EL (cell line): ENCODE data around the gene TBC1D1.

Experiments used
- DNase-seq: peaks from one replicate; pipeline ENCODE4 v3.0.0-alpha.2; 2016

Gene TBC1D1, protein sequence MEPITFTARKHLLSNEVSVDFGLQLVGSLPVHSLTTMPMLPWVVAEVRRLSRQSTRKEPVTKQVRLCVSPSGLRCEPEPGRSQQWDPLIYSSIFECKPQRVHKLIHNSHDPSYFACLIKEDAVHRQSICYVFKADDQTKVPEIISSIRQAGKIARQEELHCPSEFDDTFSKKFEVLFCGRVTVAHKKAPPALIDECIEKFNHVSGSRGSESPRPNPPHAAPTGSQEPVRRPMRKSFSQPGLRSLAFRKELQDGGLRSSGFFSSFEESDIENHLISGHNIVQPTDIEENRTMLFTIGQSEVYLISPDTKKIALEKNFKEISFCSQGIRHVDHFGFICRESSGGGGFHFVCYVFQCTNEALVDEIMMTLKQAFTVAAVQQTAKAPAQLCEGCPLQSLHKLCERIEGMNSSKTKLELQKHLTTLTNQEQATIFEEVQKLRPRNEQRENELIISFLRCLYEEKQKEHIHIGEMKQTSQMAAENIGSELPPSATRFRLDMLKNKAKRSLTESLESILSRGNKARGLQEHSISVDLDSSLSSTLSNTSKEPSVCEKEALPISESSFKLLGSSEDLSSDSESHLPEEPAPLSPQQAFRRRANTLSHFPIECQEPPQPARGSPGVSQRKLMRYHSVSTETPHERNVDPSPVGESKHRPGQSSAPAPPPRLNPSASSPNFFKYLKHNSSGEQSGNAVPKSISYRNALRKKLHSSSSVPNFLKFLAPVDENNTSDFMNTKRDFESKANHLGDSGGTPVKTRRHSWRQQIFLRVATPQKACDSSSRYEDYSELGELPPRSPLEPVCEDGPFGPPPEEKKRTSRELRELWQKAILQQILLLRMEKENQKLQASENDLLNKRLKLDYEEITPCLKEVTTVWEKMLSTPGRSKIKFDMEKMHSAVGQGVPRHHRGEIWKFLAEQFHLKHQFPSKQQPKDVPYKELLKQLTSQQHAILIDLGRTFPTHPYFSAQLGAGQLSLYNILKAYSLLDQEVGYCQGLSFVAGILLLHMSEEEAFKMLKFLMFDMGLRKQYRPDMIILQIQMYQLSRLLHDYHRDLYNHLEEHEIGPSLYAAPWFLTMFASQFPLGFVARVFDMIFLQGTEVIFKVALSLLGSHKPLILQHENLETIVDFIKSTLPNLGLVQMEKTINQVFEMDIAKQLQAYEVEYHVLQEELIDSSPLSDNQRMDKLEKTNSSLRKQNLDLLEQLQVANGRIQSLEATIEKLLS (N-terminal part only)

DNA sequence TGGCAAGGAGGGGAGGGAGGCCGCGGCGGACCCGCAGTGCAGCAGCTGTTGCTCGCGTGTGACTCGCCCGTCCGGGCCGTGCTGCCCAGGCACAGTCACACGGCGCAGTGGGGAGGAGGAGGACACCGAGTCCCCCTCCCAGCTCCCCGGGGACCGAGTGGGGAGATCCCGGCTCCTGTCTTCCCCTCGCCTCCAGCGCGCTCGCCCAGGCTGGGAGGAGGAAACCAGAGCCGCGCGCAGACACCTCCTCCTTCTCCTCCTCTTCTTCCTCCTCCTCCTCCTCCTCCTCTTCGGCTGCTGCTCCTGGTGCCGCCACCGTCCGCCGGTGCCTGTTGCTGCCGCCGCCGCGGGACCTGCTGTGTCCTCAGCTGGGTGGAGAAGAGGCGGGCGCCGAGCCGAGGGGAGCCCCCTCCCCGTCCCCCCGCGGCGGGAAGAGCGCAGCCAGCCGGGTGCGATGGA lies at the start of gene TBC1D1:
TBC1D1 (plus strand) TSS at position 284 of the 459 bp plus-strand sequence. CDS start 11,012 bp downstream, outside the sequence.
- DNase-seq = peak; percentile 41

- no peak for DNase-seq
Observed at GRCh38 chr4:37844204-37844603, 46.7 kb upstream of the TBC1D1 start.

DNA sequence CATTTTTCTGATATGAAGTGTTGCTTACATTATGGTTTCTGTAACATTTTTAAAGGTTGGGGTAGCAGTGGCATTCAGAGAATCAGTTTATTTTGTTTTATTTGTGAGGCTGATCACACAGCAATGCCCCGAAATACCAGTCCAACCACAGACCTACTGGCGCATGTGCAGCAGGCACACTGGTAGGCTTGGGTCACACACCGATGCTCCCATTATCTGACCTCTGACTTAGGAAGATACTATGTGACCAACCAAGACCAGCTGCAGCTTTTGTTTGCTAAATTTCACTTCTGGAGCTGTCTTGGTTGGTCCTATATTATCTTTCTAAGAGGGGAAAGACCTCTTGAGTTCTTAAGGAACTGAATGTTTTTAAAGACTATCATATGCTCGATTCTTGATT lies 45.7 kb upstream of the TBC1D1 start:
- no peak for DNase-seq

- DNase-seq = no peak
Observed at GRCh38 chr4:37847311-37847884, 43.5 kb upstream of the TBC1D1 start.

GRCh38 chr4:37852376-37852775 lies 38.5 kb upstream of the TBC1D1 start:
- DNase-seq = no peak

DNA sequence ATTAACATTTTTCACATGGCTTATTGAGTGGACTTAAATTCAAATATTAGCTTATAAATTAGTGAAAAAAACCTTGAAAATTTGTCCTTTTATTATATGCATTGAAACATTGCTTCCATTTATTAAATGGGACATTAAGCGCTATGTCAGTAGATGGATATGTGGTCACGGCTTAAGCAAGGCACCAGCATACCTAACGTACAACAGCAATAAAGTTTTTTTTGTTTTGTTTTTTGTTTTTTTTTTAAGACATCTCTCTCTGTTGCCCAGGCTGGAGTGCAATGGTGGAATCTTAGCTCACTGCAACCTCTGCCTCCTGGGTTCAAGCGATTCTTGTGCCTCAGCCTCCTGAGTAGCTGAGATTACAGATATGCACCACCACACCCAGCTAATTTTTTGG lies 32.8 kb upstream of the TBC1D1 start:
- DNase-seq = no peak

- DNase-seq = no peak
Observed at GRCh38 chr4:37858872-37859271, 32.0 kb upstream of the TBC1D1 start.

- no peak for DNase-seq
Observed at GRCh38 chr4:37860266-37860665, 30.6 kb upstream of the TBC1D1 start.

DNA sequence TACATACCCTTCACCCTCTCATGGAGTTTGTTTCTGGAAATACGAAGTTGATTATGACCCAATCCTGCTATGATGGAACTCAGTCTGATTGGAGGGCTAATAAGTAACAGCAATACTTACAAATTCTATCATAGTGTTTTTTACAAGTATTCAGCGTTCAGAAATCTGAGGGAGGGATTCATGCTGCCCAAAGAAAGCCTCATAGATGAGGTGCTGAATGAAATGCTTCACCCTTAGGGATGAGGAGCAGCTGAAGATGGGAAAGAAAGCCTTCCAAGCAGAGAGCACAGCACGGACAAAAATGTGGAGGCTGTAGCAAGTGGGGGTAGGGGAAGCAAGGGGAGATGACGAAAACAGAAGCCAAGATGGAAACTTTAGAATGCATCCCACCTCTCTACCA lies 27.9 kb upstream of the TBC1D1 start:
- DNase-seq = no peak

DNA sequence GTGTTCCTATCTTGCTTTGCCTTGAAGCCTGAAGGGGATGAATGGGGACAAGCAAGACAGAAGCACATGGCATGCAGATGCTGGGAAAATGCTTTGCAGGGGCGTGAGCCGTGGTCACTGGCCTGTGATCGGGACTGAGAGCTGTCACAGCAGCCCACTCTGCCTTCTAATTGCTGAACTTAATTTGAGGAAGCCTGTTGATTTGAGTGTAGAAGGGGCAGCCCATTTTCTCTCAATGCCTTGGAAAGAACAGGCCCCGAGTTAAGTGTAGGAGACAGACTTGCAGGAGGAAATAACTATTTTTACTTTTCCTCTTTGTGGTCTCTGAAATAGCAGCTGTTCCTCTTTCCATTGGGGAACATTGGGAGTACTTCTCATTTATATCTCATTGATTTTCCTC lies 26.1 kb upstream of the TBC1D1 start:
- DNase-seq = no peak

DNA sequence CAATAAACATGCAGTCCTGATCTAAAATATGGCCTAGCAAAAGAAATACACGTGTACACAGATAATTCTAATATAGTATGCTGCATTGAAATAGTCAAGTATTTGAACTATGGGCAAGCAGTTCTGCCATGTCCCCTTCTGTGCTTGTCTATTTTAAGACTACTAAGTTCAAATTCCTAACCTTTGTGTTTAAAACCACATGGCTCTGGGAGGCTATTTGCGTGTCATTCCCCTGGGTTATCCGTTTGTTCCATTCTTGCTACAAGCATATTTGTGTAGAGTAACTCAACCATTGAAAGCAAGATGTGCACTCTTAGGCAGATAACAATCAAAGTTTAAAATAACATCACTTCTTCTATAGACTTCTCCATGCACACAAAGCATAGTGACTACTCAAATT lies 25.4 kb upstream of the TBC1D1 start:
- no peak for DNase-seq

GRCh38 chr4:37867102-37867501 lies 23.8 kb upstream of the TBC1D1 start:
- DNase-seq = no peak

DNA sequence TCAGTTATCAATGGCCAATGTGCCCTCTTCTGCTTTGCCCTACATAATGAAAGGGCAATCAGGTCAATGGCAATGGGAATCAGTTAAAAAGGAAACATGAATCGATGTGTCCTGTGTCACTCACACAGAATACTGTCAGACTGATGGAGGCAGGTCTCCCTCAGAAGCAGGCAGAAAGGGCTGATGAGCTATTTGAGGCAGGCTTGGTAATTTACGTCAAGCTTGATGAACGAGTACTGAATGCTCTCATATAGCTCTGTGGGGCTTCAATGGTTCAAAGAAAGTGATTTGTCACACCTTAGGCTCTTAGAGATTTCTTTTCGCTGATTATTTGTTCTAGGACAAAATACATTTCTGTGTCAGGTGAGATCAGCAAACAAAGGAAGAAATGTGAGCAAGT lies 22.6 kb upstream of the TBC1D1 start:
- no peak for DNase-seq

DNA sequence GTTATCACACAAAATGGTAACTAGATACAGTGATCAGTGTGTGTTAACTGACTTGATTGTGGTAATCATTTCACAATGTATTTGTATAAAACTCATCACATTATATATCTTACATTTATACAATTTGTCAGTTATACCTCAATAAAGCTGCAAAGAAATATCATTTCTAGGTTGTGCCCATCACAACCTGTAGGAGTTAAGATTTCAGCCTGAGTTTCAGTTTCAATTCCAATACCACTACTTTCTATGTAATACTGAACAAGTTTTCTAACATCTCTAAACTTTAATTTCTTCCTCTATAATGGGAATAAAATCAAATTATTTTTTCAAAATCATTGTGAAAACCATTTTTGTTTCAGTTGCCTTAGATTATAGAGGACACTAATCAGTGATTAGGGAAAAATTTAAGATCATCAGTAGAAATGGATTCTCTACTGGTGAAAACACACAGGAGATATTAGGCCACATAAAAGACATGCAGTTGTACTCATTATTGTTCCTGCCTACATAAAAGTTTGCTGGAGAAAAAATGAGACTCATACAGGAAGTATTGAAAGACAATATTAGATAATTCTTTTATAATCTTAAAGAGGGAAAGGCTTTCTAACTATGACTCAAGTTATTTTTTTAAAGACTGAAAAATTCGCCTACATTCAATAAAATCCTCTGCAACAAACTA lies 18.4 kb upstream of the TBC1D1 start:
- no peak for DNase-seq

GRCh38 chr4:37873386-37873785 lies 17.5 kb upstream of the TBC1D1 start:
- peak; percentile 17 for DNase-seq

DNA sequence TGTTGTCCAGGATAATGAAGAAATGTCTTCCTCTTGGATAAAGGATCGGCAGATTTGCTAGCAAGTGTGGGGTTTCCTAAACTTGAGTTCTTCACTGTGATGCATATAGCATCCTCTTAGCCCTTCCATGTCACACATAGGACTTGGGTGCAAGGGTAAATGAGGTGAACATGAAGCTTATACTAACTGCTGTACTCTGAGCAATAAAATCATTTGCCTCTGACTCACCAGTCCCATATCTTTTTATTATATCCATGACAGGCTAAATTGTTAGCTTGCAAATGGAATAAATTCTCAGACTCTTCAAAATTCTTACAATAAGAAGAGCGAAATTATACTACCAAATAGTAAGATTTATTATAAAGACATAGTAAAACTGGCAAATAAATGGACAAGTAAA lies 14.7 kb upstream of the TBC1D1 start:
- peak; percentile 5 for DNase-seq

DNA sequence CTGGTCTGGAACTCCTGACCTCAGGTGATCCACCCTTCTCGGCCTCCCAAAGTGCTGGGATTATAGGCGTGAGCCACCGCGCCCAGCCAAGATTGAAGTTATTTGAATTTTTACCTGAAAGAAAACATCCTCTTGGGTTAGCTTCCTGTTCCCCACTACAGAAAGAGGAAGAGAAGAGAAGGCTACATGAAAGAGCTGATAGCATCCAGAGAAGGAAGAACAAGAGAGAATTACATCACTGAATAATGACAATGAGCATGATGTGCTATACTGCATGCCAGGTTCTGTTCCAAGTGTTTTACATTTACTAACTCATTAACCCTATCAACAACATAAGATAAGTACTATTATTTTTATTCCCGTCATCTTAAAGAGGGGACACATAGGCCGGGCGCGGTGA lies 11.5 kb upstream of the TBC1D1 start:
- no peak for DNase-seq

GRCh38 chr4:37881811-37882210 lies 9.1 kb upstream of the TBC1D1 start:
- no peak for DNase-seq

GRCh38 chr4:37882665-37883296 lies 8.1 kb upstream of the TBC1D1 start:
- peak; percentile 29 for DNase-seq

- no peak for DNase-seq
Observed at GRCh38 chr4:37884855-37885487, 5.9 kb upstream of the TBC1D1 start.

- DNase-seq = no peak
Observed at GRCh38 chr4:37885496-37885895, 5.4 kb upstream of the TBC1D1 start.
